GM21515 (cell line): ENCODE results near the gene INTS1.
A peak's percentile ranks its signal among the peaks of the same experiment; 100 is the strongest.

Experiments used
- ATAC-seq: cut with Tn5 transposase; IDR thresholded peaks from one replicate; pipeline ENCODE4 v1.9.1; 2021; ENCODE audit not compliant: unreplicated experiment

The INTS1 gene

DNA sequence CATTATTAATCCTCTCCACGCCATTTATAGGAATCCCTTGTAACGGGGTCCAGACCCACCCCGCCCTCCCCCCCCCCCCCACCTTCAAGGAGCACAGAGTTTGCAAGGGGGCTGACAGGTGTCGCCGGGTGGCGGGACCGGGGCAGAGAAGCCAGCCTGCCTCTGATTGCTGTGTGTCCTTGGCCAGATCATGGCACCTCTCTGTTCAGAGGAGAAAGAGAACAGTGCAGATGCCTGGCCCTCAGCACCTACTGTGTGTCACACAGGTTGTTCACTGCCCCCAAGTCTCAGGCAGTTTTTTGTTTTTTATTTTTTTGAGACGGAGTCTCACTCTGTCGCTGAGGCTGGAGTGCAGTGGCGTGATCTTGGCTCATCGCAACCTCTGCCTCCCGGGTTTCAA is 39.5 kb downstream of the INTS1 start:
- no peak for ATAC-seq

DNA sequence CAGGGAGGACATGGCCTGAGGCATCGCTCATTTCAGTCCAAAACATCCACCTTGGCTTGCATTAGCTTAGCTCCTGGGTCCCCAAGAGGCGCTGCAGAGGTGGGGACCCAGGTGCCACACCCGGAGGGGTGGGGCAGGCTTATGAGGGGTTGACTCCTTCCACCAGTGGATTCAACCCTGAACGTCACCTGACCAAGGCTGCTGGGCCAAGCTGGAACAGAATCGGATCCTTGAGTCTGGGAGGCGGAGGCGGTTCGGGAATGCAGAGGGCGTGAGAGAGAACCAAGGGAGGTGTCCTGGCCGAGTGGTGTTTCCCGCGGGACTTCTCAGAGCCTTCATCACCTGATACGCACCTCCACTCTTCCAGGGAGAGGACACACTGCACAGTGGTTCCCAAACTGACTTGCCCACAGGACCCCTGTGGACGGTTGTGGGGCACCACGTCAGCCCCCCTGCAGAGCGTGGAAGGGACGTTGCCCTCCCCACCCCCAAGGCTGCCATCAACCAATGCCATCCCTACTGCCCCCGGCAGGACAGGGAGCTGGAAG is 40.4 kb downstream of the INTS1 start:
- ATAC-seq, result no peak

DNA sequence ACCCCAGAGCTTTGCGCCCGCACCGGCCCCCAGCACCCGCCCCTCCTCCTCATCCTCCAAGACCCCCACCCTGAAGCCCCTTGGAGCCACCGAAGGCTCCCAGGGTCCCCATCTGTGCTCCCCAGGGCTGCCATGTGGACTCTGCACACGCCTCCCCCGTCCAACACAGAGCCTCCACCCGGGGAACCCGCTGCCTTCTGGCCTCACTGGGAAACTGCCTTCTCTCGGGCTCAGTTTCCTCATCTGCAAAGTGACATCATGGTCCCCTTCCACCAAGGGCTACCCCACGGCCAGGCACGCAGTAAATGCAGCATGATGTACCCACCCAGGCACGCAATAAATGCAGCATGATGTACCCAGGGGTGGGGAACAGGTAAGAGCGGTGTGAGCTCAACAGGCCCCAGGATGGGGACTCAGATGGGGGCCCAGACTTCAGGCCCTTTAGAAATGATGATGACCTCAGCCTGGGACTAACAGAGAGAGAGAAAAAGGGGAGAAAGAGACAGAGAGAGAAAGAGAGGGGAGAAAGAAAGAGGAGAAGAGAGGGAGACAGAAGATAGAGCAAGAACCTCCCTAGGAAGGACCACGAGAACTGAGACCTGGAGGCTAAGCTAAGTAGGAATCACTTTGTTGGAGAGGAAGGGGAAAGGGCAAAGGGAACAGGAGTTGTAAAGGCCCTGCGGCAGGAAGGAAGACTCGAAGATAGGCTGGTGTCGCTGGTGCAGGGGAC is 42.4 kb downstream of the INTS1 start:
- no peak for ATAC-seq

DNA sequence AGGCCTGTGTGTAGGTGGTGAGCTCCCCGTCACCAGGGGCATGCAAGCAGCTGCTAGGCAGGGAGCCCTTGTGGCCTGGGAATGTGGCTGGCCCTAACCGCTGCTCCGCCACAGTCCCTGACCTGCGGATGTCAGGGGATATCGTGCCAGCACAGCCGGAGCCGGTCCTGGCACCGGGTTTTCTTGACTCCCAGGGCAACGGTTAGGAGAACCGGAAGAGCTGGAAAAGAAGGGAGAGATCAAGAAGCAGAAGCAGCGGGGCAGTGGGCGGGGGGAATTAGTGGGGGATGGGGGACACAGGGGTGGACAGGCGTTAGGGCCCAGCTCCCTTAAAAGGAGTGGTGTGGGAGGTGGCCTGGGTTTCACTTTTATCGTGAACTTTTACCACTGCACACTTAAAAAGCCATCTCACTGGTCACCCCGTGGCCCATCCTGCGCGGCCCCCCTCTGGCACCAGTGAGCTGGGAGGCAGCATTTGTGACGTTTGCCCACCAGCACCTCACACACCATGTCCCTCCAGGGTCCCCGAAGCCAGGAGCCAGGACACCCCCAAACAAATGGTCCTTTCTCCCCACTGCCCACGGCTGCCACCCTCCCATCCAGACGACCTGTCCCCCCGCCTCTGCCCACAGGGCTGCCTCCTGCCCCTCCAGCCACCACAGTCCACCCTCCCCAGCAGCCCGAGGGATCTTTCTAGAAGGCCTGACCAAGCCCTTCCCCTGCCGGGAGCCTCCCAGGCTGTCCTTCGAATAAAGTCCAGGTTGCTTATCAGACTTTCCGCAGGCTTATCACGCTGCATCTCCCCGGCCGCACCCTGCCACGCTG is 43.2 kb downstream of the INTS1 start:
- no peak for ATAC-seq

DNA sequence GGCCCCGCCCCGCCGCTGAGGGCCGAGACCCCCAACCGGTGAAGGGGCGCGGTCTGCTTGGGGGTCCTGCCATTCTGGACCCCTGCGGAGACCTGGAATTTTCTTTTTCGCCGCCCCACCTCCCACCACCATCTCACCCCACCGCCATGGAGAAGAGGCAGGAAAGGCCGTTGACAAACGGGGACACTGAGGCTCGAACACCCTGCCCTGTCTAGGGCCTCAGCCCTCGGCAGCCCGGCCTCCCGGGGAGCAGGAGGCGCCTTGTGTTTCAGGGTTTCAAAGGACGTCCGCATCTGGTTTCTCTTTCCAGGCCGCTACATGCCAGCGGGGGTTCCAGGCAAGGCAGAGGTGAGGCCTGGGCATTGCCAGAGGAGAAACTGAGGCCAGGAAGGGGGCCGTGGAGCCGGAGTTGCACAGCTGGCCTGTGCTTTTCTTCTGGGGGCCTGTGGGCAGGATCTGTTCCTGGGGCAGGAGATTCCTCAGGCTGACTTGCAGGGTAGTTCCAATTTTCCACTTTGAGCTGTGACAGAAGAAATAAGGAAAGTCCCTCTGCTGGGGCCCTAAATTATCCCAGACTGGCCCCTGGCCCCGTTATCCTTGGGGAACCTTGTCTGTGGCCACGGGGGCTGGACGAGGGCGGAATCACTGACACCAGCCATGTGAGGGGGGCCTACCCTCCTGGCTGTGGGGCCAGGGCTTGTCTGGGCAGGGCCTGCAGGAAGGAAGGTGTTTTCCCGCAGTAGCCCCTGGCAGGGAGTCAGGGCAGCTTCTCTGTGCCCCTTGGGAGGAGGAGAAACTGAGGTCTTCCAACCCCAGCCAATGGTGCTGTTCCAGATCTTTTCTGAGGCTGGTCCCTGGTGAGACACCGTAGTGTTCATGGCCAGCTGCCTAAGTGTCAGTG is 44.0 kb downstream of the INTS1 start:
- no peak for ATAC-seq

DNA sequence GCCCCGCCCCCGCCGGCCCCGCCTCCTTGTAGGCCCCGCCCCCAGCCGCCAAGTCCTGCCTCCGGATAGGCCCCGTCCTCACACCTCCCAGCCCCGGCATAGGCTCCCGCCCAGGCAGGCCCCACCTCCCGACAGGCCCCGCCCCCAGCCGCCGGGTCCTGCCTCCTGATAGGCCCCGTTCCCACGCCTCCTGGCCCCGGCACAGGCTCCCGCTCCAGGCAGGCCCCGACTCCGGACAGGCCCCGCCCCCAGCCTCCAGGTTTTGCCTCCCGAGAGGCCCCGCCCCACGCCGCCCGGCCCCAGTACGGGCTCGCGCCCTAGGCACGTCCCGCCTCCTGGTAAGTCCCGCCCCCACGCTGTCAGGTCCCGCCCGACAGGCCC is 44.7 kb downstream of the INTS1 start:
- peak; percentile 94 for ATAC-seq

DNA sequence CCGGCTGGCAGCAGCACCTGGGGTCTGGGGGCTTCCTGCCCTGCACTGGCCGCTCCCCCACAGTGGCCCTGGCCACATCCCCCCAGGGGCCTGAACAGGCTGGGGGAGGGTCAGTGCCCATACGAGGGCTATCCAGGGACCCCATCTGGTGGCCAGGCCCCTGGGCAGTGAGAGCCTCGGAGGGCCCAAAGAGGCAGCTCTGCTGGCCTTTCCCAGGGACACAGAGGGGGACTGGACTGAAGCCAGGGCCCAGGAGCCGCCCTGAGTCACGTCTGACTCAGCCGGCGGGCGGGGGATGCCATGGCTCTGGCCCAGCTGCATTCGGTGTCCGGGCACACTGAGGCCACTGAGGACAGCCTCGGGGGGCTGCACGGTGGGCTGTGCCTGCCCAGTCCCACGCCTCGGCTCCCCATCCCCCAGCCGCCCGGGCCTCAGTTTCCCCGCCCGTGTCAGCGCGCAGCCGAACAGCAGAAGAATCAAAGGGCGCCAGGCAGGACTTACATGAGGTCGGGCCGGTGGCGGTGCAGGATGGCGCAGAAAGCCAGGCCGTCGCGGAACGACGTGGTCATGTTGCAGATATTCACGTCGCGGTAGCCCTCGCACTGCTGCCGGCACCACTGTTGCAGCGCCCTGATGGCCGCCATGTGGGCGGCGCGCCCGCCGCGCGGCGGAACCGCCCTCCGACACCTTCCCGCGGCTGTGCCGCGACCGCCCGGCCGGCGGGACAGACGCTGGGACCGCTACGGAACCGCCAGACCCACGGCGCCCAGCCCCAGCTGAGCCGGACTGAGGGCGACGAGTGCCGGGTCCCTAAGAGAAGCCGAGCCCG is 45.3 kb downstream of the INTS1 start, which contains the start of gene MICALL2:
MICALL2 (minus strand) TSS at position 788 of the 829 bp plus-strand sequence; CDS start at position 644, 144 bp downstream.
- peak; percentile 21 for ATAC-seq

DNA sequence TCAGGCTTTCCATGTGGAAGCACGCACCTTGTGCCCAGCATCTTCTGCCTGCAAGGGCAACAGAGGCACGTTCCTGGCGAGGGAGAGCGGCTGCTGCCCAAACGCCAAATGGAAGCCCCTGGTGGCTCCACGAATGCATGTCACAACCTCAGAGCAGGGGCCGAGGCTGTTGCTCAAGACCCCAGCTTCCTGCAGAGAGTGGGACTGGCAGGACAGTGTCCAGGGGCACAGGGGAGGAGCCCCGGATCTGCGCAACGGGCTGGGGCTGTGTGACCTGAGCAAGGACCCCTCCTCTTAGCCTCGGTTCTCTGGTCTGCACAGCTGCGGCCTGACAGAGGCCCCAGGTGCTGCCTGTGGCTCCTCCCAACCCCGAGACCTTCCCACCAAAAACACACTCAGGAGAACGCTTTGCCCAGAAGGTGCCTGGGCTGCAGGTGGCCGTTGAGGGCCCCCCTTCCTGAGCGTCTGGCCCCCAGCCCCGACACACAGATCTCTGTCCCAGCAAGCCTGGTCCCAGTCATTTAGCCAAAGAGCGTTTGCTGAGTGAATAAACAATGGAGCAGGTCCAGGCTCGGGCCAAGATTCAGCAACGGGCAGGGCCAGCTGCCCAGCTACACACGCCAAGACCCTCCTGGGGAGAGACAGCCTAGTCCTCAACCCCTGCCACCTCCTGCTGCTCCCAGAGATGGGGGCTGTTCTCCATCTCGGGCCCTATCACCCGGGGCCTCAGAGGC is 46.1 kb downstream of the INTS1 start:
- no peak for ATAC-seq

DNA sequence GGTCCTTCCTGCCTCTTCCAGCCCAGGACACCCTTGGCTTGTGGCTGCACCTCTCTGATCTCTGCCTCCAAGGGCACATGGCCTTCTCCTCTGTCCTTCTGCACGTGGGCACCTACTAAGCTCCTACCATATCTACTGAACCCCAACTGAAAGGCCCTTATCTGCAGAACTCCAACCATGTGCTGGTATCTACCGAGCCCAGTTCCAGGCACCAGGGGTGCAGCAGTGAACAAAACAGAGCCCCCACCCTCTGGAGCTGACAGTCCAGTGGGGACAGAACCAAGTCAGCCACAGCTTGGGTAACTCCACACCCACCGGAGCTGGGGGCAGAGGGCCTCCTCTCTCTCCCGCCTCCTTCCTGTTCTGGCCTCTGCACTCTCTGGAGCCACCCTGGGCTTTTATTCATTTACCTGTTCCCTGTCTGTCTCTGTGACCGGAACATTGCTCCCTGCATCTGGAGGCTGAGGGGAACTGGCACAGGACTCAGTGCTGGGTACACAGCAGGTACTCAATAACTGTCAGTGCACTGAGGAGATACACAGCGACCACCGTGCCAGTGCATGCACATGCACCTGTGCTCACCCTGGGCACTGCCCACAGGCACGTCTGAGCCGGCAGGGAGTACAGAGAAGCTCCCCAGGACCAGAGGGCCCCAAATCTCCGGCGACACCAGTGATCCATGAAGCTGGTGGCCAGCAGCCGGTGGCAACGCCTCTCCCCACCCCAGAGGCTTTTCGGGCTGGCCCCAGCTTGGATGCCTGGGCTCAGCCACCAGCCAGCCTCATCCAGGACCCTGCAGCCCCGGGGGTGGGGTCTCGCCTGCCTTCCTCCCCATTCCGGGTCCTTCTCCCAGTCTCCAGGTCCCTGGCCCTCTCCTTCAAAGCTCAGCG is 46.9 kb downstream of the INTS1 start:
- ATAC-seq, result no peak

DNA sequence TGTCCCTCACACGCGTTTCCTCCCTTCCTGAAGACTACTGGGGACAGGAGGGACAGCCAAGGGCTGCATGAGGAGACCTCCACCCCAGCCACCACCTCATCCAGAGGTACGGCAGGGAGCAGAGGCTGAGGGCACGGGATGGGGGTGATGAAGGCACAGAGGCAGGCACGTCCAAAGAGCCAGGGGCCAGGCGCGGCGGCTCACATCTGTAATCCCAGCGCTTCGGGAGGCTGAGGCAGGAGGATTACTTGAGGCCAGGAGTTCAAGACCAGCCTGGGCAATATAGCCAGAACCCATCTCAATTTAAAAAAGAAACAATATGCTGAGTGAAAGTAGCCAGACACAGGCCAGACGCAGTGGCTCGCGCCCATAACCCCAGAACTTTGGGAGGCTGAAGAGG is 48.2 kb downstream of the INTS1 start:
- ATAC-seq, result no peak

DNA sequence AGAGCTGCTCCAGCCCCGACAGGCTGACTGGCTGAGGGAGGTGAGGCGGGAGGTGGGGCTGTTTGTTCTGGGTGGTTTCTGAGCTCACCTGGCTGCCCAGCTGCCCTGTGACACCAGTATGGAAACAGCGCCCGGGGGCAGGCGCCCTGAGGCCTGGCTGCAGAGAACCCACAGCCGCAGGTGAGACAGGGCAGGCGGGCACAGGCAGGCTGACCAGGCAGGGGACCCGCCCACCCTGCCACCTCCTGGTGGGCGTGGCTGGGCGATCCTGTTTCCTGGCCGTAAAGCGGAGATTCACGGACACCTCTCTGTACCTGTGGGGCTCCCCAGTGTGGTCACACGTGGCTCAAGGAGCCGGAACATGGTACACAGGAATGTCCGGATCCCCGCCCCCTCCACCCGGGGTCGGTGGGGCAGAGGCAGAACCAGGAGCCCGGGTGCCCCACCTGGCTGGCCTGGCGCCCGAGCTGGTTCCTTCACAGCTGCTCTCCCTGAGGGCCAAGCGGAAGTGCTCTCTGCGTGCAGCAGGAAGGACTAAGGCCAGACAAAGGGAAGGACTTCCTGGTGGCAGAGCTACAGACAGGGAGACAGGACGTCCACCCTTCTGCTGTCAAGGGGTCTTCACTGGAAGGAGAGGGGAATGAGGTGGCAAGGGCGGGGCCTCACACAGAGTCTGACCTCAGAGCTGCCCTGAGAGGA is 48.8 kb downstream of the INTS1 start:
- no peak for ATAC-seq

DNA sequence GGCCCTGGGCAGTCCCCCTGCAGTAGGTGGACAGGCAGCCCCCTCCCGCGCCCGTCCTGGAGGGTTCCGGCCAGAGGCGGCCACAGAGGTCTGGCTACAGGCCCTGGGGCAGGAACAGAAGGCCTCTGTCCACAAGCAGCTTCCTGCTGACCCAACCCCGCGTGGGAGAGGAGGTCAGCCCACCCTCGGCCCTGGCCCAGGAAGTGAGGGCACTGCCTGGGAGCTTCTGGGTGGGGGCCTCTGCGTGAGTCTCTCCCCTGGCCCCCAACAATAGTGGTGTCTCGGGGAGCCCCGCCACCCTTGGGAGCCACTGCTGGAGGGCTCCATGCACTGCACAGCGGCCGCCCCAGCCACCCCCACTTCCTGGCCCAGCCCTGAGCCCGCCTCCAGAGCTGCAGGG is 49.6 kb downstream of the INTS1 start:
- ATAC-seq, result no peak

DNA sequence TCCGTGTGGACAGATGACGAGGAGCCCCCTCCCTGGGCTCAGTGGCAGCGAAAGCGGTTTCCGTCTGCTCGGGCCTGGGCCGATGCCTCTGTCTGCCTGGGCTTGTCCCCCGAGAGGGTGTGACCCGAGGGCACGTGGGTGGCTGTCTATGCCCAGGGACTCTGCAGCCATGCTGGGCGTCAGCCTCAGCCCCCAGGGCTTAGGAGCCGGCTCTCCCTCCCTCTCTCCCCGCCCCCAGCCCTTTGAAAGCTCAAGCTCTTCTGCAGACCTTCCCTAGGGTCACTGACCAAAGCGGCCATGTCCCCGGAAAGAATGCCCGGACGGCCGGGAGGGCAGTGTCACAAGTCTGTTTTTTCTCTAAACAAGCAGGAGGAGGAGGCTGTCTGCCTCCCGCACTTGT is 52.0 kb downstream of the INTS1 start:
- no peak for ATAC-seq

DNA sequence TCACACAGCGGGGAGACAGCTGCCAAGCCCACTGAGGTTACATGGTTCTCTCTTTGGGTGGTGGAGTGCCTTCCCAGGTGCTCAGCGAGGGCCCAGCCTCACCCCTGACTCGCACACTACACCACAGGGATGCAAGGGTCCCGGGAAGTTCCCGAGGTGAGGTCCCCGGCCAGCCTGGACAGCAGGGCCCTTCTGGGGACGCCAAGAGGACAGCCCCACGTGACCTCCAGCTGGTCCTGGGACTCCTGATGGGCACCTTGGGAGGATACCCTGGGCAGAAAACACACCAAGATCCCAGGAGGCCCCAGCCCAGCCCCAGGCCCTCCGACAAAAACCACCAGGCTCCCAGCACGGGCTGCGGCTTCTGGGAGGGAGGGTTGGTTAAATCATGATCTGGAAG is 53.2 kb downstream of the INTS1 start:
- no peak for ATAC-seq

DNA sequence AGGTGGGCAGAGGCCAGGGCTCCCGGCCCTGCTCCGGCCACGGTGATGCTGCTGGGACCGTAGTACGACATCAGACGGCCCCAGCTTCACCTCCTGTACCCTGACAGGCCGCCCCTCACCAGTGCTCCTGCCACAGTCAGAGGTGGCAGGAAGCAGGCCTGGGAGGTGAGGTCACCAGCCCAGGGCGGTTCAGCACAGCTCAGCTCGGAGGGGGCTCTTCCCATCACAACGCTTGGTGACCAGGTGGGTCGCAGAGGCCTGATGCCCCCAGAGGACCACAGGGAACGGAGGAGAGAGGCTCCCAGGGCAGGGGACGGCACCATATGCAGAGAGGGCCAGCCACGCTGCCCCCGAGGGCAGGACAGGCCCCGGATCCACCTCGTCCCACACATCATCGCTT is 53.8 kb downstream of the INTS1 start:
- no peak for ATAC-seq

DNA sequence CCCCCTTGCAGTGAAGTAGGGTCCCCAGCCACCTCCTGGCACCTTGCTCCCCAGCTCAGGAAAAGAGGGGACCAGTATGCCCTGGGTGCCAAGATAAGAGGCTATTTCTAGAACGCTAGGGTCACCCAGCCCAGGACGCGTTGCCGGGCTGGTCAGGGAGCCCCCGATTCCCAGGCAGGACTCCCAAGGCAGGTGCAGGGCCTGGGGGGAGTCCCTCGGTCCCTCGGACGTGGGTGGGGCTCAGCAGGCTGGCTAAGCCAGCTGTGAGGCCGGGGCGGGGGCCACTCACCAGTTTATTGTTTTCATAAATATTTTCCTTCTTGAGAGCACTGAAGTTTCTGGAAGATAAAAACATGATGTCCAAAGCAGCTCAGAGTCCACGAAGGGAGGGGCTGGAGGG is 54.2 kb downstream of the INTS1 start:
- ATAC-seq, result no peak

DNA sequence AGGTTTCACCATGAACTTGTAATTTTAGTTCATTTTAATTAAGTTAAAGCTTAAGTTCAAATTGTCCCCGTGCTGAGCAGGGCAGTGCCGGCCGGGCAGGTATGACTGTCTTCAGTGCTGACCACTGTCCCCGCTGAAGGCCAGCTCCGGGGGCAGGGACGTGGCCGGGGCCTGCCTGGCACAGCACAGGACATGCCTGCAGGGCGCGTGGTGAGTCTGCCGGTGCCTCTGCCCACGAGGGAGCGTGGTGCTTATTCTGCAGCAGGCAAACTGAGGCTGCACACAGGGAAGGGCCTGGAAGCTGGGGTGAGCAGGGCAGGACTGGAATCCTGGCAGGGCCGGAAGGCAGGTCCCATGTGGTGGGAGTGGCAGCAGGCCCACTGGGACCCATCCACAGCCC is 54.7 kb downstream of the INTS1 start:
- ATAC-seq, result no peak

DNA sequence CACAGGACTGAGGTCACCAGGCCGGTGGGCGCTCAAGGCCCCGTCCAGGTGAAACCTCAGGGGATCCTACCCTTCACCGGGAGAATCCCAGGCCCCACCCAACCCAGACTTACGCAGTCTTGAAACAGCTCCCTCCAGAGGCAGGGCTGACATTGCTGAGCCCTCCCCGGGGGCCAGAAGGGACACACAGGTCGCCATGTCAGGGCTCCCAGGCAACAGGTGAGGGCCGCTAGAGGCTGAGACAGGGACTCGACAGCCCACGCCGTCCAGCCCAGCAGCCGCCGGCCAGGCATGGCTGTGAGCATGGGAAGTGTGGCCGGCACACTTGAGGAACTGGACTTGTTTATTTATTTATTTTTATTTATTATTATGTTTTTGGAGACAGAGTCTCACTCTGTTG is 55.2 kb downstream of the INTS1 start:
- ATAC-seq, result no peak
